K562 (cell line): ENCODE results near the gene UBE2H. TPM values are rescaled to one million over a fixed set of nuclear protein-coding genes. Genes with fewer than 3 reads are reported as not detected.
A peak's percentile ranks its signal among the peaks of the same experiment; 100 is the strongest.

ENCODE experiments used
- BRD4 ChIP-seq: fragments of 200-600 bp; sonication (generic); IDR thresholded peaks from 2 replicates; pipeline ENCODE4 v1.6.1; 2017; ENCODE audit warnings: inconsistent platforms
- HNRNPK ChIP-seq: fragments of 200-400 bp; formaldehyde crosslinking; IDR thresholded peaks from one replicate; pipeline ENCODE4 v1.6.1; 2018; ENCODE audit warnings: mild to moderate bottlenecking, low read depth, low read length; ENCODE audit not compliant: poor library complexity, severe bottlenecking
- KAT2B ChIP-seq: IDR thresholded peaks from one replicate; pipeline ENCODE4 v1.6.1; 2012; ENCODE audit warnings: low read depth, mild to moderate bottlenecking, control low read depth, inconsistent platforms, low read length, moderate library complexity
- LARP7 ChIP-seq: fragments of 450-650 bp; IDR thresholded peaks from 2 replicates; pipeline ENCODE4 v1.6.1; 2016
- NCOA4 ChIP-seq: fragments of 450-650 bp; IDR thresholded peaks from 2 replicates; pipeline ENCODE4 v1.6.1; 2018; ENCODE audit warnings: mild to moderate bottlenecking; ENCODE audit not compliant: partially characterized antibody
- NCOR1 ChIP-seq: fragments of 450-650 bp; IDR thresholded peaks from 2 replicates; pipeline ENCODE4 v1.6.1; 2016; ENCODE audit warnings: mild to moderate bottlenecking, moderate library complexity
- POLR2A ChIP-seq: fragments of 450-650 bp; conservative IDR thresholded peaks from 2 replicates; pipeline ENCODE4 v1.6.1; 2016
- POLR3A ChIP-seq: IDR thresholded peaks from 2 replicates; pipeline ENCODE4 v1.6.1; 2011; ENCODE audit warnings: borderline replicate concordance, mild to moderate bottlenecking, moderate library complexity; ENCODE audit not compliant: insufficient read length, insufficient read depth; ENCODE audit errors: extremely low read depth
- RFX5 ChIP-seq: IDR thresholded peaks from 2 replicates; pipeline ENCODE4 v1.6.1; 2011; ENCODE audit warnings: low read depth, mild to moderate bottlenecking, improper control_type of control experiment, low read length
- SMAD2 ChIP-seq: fragments of 150-350 bp; IDR thresholded peaks from 2 replicates; pipeline ENCODE4 v1.6.1; 2014; ENCODE audit warnings: low read depth, mild to moderate bottlenecking, low read length
- ZFP36 ChIP-seq: fragments of 150-350 bp; IDR thresholded peaks from 2 replicates; pipeline ENCODE4 v1.6.1; 2018; ENCODE audit warnings: low read length, low read depth; ENCODE audit not compliant: partially characterized antibody
- ZFX ChIP-seq: sonication (generic); formaldehyde crosslinking; IDR thresholded peaks from 2 replicates; pipeline ENCODE4 v1.8.0; 2022; ENCODE audit warnings: mild to moderate bottlenecking, missing genetic modification reagents, moderate library complexity
- ZNF124 ChIP-seq: sonication (generic); formaldehyde crosslinking; IDR thresholded peaks from 2 replicates; pipeline ENCODE4 v1.8.1; 2022; ENCODE audit warnings: missing genetic modification reagents
- ZNF184 ChIP-seq: sonication (generic); formaldehyde crosslinking; IDR thresholded peaks from 2 replicates; pipeline ENCODE4 v1.5.0; 2020; ENCODE audit warnings: missing genetic modification reagents
- ZNF263 ChIP-seq: sonication (generic); formaldehyde crosslinking; IDR thresholded peaks from 2 replicates; pipeline ENCODE4 v1.8.0; 2022; ENCODE audit warnings: mild to moderate bottlenecking, missing genetic modification reagents, borderline replicate concordance
- ZNF395 ChIP-seq: fragments of 200-800 bp; sonication (Bioruptor generic); IDR thresholded peaks from 2 replicates; pipeline ENCODE4 v1.6.1; 2017; ENCODE audit warnings: missing genetic modification characterization, missing compliant biosample characterization
- ZNF586 ChIP-seq: fragments of 450-650 bp; formaldehyde crosslinking; conservative IDR thresholded peaks from 2 replicates; pipeline ENCODE4 v1.4.0; 2020; ENCODE audit warnings: mild to moderate bottlenecking, moderate library complexity
- ZNF699 ChIP-seq: fragments of 250-450 bp; sonication (Bioruptor Pico); IDR thresholded peaks from 2 replicates; pipeline ENCODE4 v1.8.0; 2021; ENCODE audit warnings: mild to moderate bottlenecking, moderate library complexity; ENCODE audit not compliant: insufficient replicate concordance
- ZNF77 ChIP-seq: fragments of 250-450 bp; sonication (Bioruptor Pico); IDR thresholded peaks from 2 replicates; pipeline ENCODE4 v1.5.0; 2020
- ZNF785 ChIP-seq: fragments of 250-450 bp; sonication (Bioruptor Pico); IDR thresholded peaks from 2 replicates; pipeline ENCODE4 v1.4.0; 2020; ENCODE audit warnings: mild to moderate bottlenecking
- polyA plus RNA-seq, 8 experiments: library from polyadenylated mRNA; depleted of rRNA in 4 of 8; stranded (reverse) in 5 of 8; unstranded in 3 of 8; fragments of >200 nt; fragmentation: Nextera tagmentation in 2 of 8; fragmentation: Illumina TruSeq in 1 of 8; extraction: Ambion mirVana in 2 of 8; extraction: Trizol in 1 of 8; gene quantifications; 2 replicates each; pipeline versions ENCODE4 v1.2.1 to v1.2.3, GENCODE V29; 2011 to 2014; ENCODE audit warnings: inconsistent platforms in 1 of 8, missing spikeins in 1 of 8
- total RNA-seq, 7 experiments: library from RNA; depleted of rRNA in 6 of 7; stranded (reverse); fragments of >200 nt in 6 of 7; fragmentation: Illumina TruSeq in 2 of 7; extraction: Trizol in 2 of 7; gene quantifications; 2 replicates each; pipeline versions ENCODE4 v1.2.1 to v1.2.3, GENCODE V29; 2011 to 2021; ENCODE audit warnings: low replicate concordance in 1 of 7
- TF ChIP-seq, protein P1 (sequence below): fragments of 450-650 bp; IDR thresholded peaks from 2 replicates; pipeline ENCODE4 v1.7.0; 2016; ENCODE audit warnings: borderline replicate concordance
- TF ChIP-seq, protein P2 (sequence below): fragments of 250-450 bp; sonication (Bioruptor Pico); IDR thresholded peaks from 2 replicates; pipeline ENCODE4 v1.4.0; 2020; ENCODE audit warnings: borderline replicate concordance
- TF ChIP-seq, protein P3 (sequence below): fragments of 250-450 bp; sonication (Bioruptor Pico); IDR thresholded peaks from 2 replicates; pipeline ENCODE4 v1.8.0; 2022; ENCODE audit warnings: moderate library complexity, mild to moderate bottlenecking, inconsistent platforms

UBE2H gene
- total and polyA plus RNA-seq, 9 of the 15 experiments (the other 6 are each of a cell fraction or from before 2014, with no cell fraction given): 6.3 to 33.0 (median 13.3) TPM

GRCh38 chr7:129958643-129959470 lies 6.1 kb upstream of the UBE2H start (continued):
- TF ChIP-seq, protein P1, sequence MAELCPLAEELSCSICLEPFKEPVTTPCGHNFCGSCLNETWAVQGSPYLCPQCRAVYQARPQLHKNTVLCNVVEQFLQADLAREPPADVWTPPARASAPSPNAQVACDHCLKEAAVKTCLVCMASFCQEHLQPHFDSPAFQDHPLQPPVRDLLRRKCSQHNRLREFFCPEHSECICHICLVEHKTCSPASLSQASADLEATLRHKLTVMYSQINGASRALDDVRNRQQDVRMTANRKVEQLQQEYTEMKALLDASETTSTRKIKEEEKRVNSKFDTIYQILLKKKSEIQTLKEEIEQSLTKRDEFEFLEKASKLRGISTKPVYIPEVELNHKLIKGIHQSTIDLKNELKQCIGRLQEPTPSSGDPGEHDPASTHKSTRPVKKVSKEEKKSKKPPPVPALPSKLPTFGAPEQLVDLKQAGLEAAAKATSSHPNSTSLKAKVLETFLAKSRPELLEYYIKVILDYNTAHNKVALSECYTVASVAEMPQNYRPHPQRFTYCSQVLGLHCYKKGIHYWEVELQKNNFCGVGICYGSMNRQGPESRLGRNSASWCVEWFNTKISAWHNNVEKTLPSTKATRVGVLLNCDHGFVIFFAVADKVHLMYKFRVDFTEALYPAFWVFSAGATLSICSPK: no peak
- TF ChIP-seq LARP7 (no peak), POLR2A (no peak), ZNF263 (CRISPR knock-in tag) (peak; percentile 5; the same call in 1 of the 2 replicates), RFX5 (no peak), ZNF699 (CRISPR knock-in tag) (peak; percentile 76), ZNF586 (no peak), NCOA4 (peak; percentile 90), ZFP36 (peak; percentile 57), ZNF395 (CRISPR knock-in tag) (peak; percentile 100), ZNF124 (CRISPR knock-in tag) (no peak), SMAD2 (no peak), ZNF184 (CRISPR knock-in tag) (no peak), NCOR1 (peak; percentile 100), ZNF785 (CRISPR knock-in tag) (no peak), KAT2B (no peak), ZFX (CRISPR knock-in tag) (peak; percentile 82), HNRNPK (no peak), POLR3A (no peak), ZNF77 (CRISPR knock-in tag) (no peak), BRD4 (0 out of 2 replicates have a peak, but pooled peaks have one; percentile 16)
- TF ChIP-seq, protein P2, sequence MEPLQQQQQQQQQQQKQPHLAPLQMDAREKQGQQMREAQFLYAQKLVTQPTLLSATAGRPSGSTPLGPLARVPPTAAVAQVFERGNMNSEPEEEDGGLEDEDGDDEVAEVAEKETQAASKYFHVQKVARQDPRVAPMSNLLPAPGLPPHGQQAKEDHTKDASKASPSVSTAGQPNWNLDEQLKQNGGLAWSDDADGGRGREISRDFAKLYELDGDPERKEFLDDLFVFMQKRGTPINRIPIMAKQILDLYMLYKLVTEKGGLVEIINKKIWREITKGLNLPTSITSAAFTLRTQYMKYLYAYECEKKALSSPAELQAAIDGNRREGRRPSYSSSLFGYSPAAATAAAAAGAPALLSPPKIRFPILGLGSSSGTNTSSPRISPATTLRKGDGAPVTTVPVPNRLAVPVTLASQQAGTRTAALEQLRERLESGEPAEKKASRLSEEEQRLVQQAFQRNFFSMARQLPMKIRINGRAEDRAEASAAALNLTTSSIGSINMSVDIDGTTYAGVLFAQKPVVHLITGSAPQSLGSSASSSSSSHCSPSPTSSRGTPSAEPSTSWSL (CRISPR knock-in tag): 0 out of 2 replicates have a peak, but pooled peaks have one; percentile 51
- TF ChIP-seq, protein P3, sequence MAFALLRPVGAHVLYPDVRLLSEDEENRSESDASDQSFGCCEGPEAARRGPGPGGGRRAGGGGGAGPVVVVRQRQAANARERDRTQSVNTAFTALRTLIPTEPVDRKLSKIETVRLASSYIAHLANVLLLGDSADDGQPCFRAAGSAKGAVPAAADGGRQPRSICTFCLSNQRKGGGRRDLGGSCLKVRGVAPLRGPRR (CRISPR knock-in tag): 0 out of 2 replicates have a peak, but pooled peaks have one; percentile 41
